ENCODE measurements around the gene PCK1.

Gene PCK1

GRCh38 chr20:57536771-57537724 lies 23.9 kb upstream of the PCK1 start:
- no peak for DNase-seq

GRCh38 chr20:57537822-57538221 lies 23.1 kb upstream of the PCK1 start:
- no peak for DNase-seq

GRCh38 chr20:57539889-57540288 lies 21.0 kb upstream of the PCK1 start:
- DNase-seq: no peak

GRCh38 chr20:57540890-57541580 lies 19.9 kb upstream of the PCK1 start:
- DNase-seq: no peak

GRCh38 chr20:57543754-57544153 lies 17.2 kb upstream of the PCK1 start:
- no peak for DNase-seq

GRCh38 chr20:57544838-57545564 lies 15.9 kb upstream of the PCK1 start:
- no peak for DNase-seq

GRCh38 chr20:57545927-57546662 lies 14.8 kb upstream of the PCK1 start:
- DNase-seq: no peak

- no peak for DNase-seq
Measured at GRCh38 chr20:57546956-57547649, 13.8 kb upstream of the PCK1 start.

- no peak for DNase-seq
Measured at GRCh38 chr20:57548177-57549058, 12.5 kb upstream of the PCK1 start.

GRCh38 chr20:57552471-57552870 lies 8.4 kb upstream of the PCK1 start:
- DNase-seq: no peak

GRCh38 chr20:57553376-57554018 lies 7.4 kb upstream of the PCK1 start:
- DNase-seq: no peak

- DNase-seq: no peak
Measured at GRCh38 chr20:57555457-57556184, 5.3 kb upstream of the PCK1 start.

- no peak for DNase-seq
Measured at GRCh38 chr20:57556980-57557274, 4.0 kb upstream of the PCK1 start.

GRCh38 chr20:57557926-57558613 lies 2.8 kb upstream of the PCK1 start:
- no peak for DNase-seq

- no peak for DNase-seq
Measured at GRCh38 chr20:57558614-57559288, 2.2 kb upstream of the PCK1 start.

GRCh38 chr20:57559289-57559634 lies 1.6 kb upstream of the PCK1 start:
- no peak for DNase-seq

GRCh38 chr20:57559658-57560553 lies 1.0 kb upstream of the PCK1 start:
- DNase-seq: no peak

Data from right hindlimb (tissue), 1 donor.